SK-N-MC (cell line): ENCODE measurements around the gene NDUFS6.

ENCODE experiments used
- DNase-seq: peaks from one replicate; pipeline ENCODE4 v3.0.0-alpha.2; 2011; ENCODE audit warnings: low read depth, low spot score
- H3K27ac ChIP-seq: fragments of 200-600 bp; sonication (generic); 2 replicates; pipeline ENCODE4 v1.5.1; 2016; ENCODE audit warnings: mixed run types
- H3K36me3 ChIP-seq: fragments of 200-600 bp; sonication (generic); 2 replicates; pipeline ENCODE4 v1.6.1; 2017; ENCODE audit warnings: antibody characterized with exemption, low read length, mixed read lengths; ENCODE audit not compliant: insufficient read depth
- H3K4me3 ChIP-seq: fragments of 200-600 bp; sonication (generic); 2 replicates; pipeline ENCODE4 v1.5.1; 2016
- H3K9ac ChIP-seq: fragments of 200-600 bp; sonication (generic); 2 replicates; pipeline ENCODE4 v1.8.0; 2017; ENCODE audit warnings: mixed run types, mixed read lengths; ENCODE audit not compliant: insufficient read length
- H3K9me3 ChIP-seq: fragments of 200-600 bp; sonication (generic); 2 replicates; pipeline ENCODE4 v1.6.1; 2017; ENCODE audit warnings: low read depth, mild to moderate bottlenecking, antibody characterized with exemption, low read length, moderate library complexity, mixed read lengths
- EZH2 ChIP-seq: fragments of 200-600 bp; sonication (generic); IDR thresholded peaks from one replicate; pipeline ENCODE4 v1.6.1; 2017; ENCODE audit warnings: antibody characterized with exemption
- FOXP2 ChIP-seq: optimal IDR thresholded peaks from 2 replicates; pipeline ENCODE3; 2011; ENCODE audit warnings: mild to moderate bottlenecking, moderate library complexity; ENCODE audit not compliant: insufficient read depth; ENCODE audit errors: extremely low read length, control extremely low read depth
- POLR2AphosphoS5 ChIP-seq: IDR thresholded peaks from 2 replicates; pipeline ENCODE4 v1.6.1; 2012; ENCODE audit warnings: mild to moderate bottlenecking, low read depth, low read length, borderline replicate concordance

NDUFS6 gene

GRCh38 chr5:1819458-1819857 is 18.3 kb downstream of the NDUFS6 start:
- DNase-seq, result no peak
- Histone ChIP-seq H3K27ac (no peak overlapping the region), H3K9ac (no peak overlapping the region), H3K4me3 (no peak overlapping the region), H3K9me3 (no peaks in the 10 kb centered on the region), H3K36me3 (peaks cover 55% of the 10 kb centered on the region; the same call in 1 of the 2 replicates)
- TF ChIP-seq EZH2, result no peak
- TF ChIP-seq POLR2AphosphoS5, result no peak
- TF ChIP-seq FOXP2, result no peak

GRCh38 chr5:1820381-1820780 is 19.2 kb downstream of the NDUFS6 start:
- Histone ChIP-seq H3K4me3 (no peak overlapping the region), H3K9ac (no peak overlapping the region), H3K36me3 (peaks cover 45% of the 10 kb centered on the region; the same call in 1 of the 2 replicates), H3K9me3 (no peaks in the 10 kb centered on the region), H3K27ac (no peak overlapping the region)
- DNase-seq, result no peak
- TF ChIP-seq POLR2AphosphoS5 (no peak), EZH2 (no peak), FOXP2 (no peak)

- DNase-seq, result no peak
- Histone ChIP-seq H3K36me3 (peaks cover 40% of the 10 kb centered on the region; the same call in 1 of the 2 replicates), H3K9ac (no peak overlapping the region), H3K9me3 (no peaks in the 10 kb centered on the region), H3K4me3 (no peak overlapping the region), H3K27ac (no peak overlapping the region)
- TF ChIP-seq POLR2AphosphoS5 (no peak), EZH2 (no peak), FOXP2 (no peak)
Measured at GRCh38 chr5:1820926-1821325, 19.7 kb downstream of the NDUFS6 start.

GRCh38 chr5:1821862-1822261 is 20.7 kb downstream of the NDUFS6 start:
- H3K36me3 ChIP-seq, result peaks cover 31% of the 10 kb centered on the region; the same call in 1 of the 2 replicates
- H3K9me3 ChIP-seq, result no peaks in the 10 kb centered on the region
- no peak for DNase-seq
- H3K4me3 ChIP-seq, result no peak overlapping the region
- no peak overlapping the region for H3K9ac ChIP-seq
- TF ChIP-seq POLR2AphosphoS5 (no peak), EZH2 (no peak), FOXP2 (no peak)
- H3K27ac ChIP-seq, result no peak overlapping the region

- Histone ChIP-seq H3K9ac (no peak overlapping the region), H3K36me3 (peaks cover 26% of the 10 kb centered on the region; the same call in 1 of the 2 replicates), H3K27ac (no peak overlapping the region), H3K9me3 (no peaks in the 10 kb centered on the region), H3K4me3 (no peak overlapping the region)
- no peak for DNase-seq
- TF ChIP-seq FOXP2 (no peak), POLR2AphosphoS5 (no peak), EZH2 (no peak)
Measured at GRCh38 chr5:1823381-1824034, 22.3 kb downstream of the NDUFS6 start.

- Histone ChIP-seq H3K27ac (no peak overlapping the region), H3K9me3 (no peaks in the 10 kb centered on the region), H3K36me3 (peaks cover 20% of the 10 kb centered on the region; the same call in 1 of the 2 replicates), H3K4me3 (no peak overlapping the region), H3K9ac (no peak overlapping the region)
- no peak for DNase-seq
- TF ChIP-seq EZH2, result no peak
Measured at GRCh38 chr5:1824109-1824821, 23.1 kb downstream of the NDUFS6 start.

- H3K9ac ChIP-seq, result no peak overlapping the region
- TF ChIP-seq EZH2, result no peak
- no peak for TF ChIP-seq FOXP2
- no peak for TF ChIP-seq POLR2AphosphoS5
- no peak overlapping the region for H3K4me3 ChIP-seq
- peaks cover 13% of the 10 kb centered on the region; the same call in 1 of the 2 replicates for H3K36me3 ChIP-seq
- no peak for DNase-seq
- no peaks in the 10 kb centered on the region for H3K9me3 ChIP-seq
- no peak overlapping the region for H3K27ac ChIP-seq
Measured at GRCh38 chr5:1824903-1825841, 24.0 kb downstream of the NDUFS6 start.
